Stomach smooth muscle (tissue), 2 donors: ENCODE data around the gene ARHGDIG.
"Not testable (repeated sequence)": the region's sequence is repeated elsewhere in the genome, so short reads cannot be mapped to it uniquely, and the experiment has no call there.

ENCODE experiments used
- H3K27ac ChIP-seq: one replicate; pipeline ENCODE4 v1.7.0; 2013; ENCODE audit warnings: mild to moderate bottlenecking, low read length, inconsistent platforms
- H3K27me3 ChIP-seq, 2 donors: one replicate each; pipeline ENCODE4 v1.7.0; 2013; ENCODE audit warnings: low read length in 2 of 2; ENCODE audit not compliant: insufficient read depth in 2 of 2, control insufficient read depth in 1 of 2
- H3K36me3 ChIP-seq, 2 donors: one replicate each; pipeline ENCODE4 v1.7.0; 2013; ENCODE audit warnings: low read length in 2 of 2; ENCODE audit not compliant: control insufficient read depth in 2 of 2, insufficient read depth in 2 of 2
- H3K4me1 ChIP-seq: one replicate; pipeline ENCODE4 v1.7.0; 2013; ENCODE audit warnings: low read length; ENCODE audit not compliant: control insufficient read depth, insufficient read depth
- H3K4me3 ChIP-seq, 2 donors: one replicate each; pipeline ENCODE4 v1.7.0; 2013; ENCODE audit warnings: low read length in 2 of 2
- H3K9ac ChIP-seq, 2 donors: one replicate each; pipeline ENCODE4 v1.7.0; 2013; ENCODE audit warnings: low read length in 2 of 2, mild to moderate bottlenecking in 1 of 2
- H3K9me3 ChIP-seq, 2 donors: one replicate each; pipeline ENCODE4 v1.7.0; 2013; ENCODE audit warnings: low read length in 2 of 2; ENCODE audit not compliant: control insufficient read depth in 2 of 2
- donor health status: healthy.
- donor health status: Pancreatic carcinoma.

The ARHGDIG gene

GRCh38 chr16:331181-331814, 50.9 kb downstream of the ARHGDIG start:
- not testable (repeated sequence) for H3K9ac ChIP-seq, H3K9me3 ChIP-seq, H3K27me3 ChIP-seq, H3K27ac ChIP-seq, H3K4me3 ChIP-seq, H3K36me3 ChIP-seq
- peaks cover 14% of the 10 kb centered on the region for H3K4me1 ChIP-seq
